HCT116 (cell line): Measurements from ENCODE around the gene HMX3. TPM values are rescaled to one million over a fixed set of nuclear protein-coding genes. Genes with fewer than 3 reads are reported as not detected.

Experiments used
- ATAC-seq: fragments of 200-7000 bp; cut with Tn5 transposase; 2 replicates; pipeline ENCODE4 v1.9.1; 2020; ENCODE audit warnings: mild to moderate bottlenecking, moderate library complexity
- BruUV-seq: library from RNA; stranded (reverse); fragments of 400-500 nt; replicated peaks from 2 replicates; lab custom pipeline; 2021; lab: Mats Ljungman, UMichigan
- CTCF ChIA-PET: fragments of 300-600 bp; sonication (Branson Sonifier 250); formaldehyde crosslinking; loops from one replicate; lab custom pipeline; 2021; ENCODE audit warnings: antibody characterized with exemption; lab: Charles Lee
- POLR2A ChIA-PET: fragments of 300-600, 350-600 bp; sonication (Branson Sonifier 250); formaldehyde crosslinking; loops from one replicate; lab custom pipeline; 2021; ENCODE audit warnings: antibody characterized with exemption; lab: Charles Lee
- RAD21 ChIA-PET, 2 experiments: fragments of 300-600 bp; sonication (Branson Sonifier 250); formaldehyde crosslinking; loops; one replicate each; lab custom pipeline; 2023; ENCODE audit warnings: low total read pairs in 2 of 2; ENCODE audit not compliant: uncharacterized antibody in 2 of 2, unreplicated experiment in 2 of 2, low non-redundant PET in 1 of 2; lab: Charles Lee
- DNase-seq: peaks from one replicate; pipeline ENCODE4 v3.0.0-alpha.2; 2010; ENCODE audit warnings: low read depth, low spot score
- H2AFZ ChIP-seq: fragments of 200-600 bp; shearing (Covaris generic), sonication (generic); 2 replicates; pipeline ENCODE4 v1.6.1; 2017; ENCODE audit warnings: low read depth, mixed run types, mixed read lengths, antibody characterized with exemption, low read length; ENCODE audit not compliant: poor library complexity, severe bottlenecking
- H3K27ac ChIP-seq: 2 replicates; pipeline ENCODE4 v1.5.1; 2012; ENCODE audit warnings: low read depth, low read length
- H3K27me3 ChIP-seq: fragments of 200-600 bp; sonication (generic); 2 replicates; pipeline ENCODE4 v1.6.1; 2016; ENCODE audit warnings: mixed run types, low read length, mixed read lengths; ENCODE audit not compliant: insufficient read depth
- H3K36me3 ChIP-seq, 2 experiments: fragments of 200-500 bp in 1 of 2; fragments of 200-600 bp in 1 of 2; sonication (Bioruptor generic) in 1 of 2; sonication (generic) in 1 of 2; 2 replicates each; pipeline versions ENCODE4 v1.5.1 to v1.6.1; 2014 to 2016; ENCODE audit warnings: low read length in 2 of 2, inconsistent platforms in 1 of 2, mixed read lengths in 1 of 2, mixed run types in 1 of 2; ENCODE audit not compliant: insufficient read depth in 2 of 2, control insufficient read depth in 1 of 2
- H3K4me1 ChIP-seq, 2 experiments: fragments of 200-600 bp in 1 of 2; sonication (generic) in 1 of 2; 2 replicates each; pipeline versions ENCODE4 v1.5.1 to v1.6.1; 2012 to 2017; ENCODE audit warnings: low read length in 2 of 2, inconsistent platforms in 1 of 2, mild to moderate bottlenecking in 1 of 2, mixed read lengths in 1 of 2, mixed run types in 1 of 2, moderate library complexity in 1 of 2; ENCODE audit not compliant: insufficient read depth in 2 of 2, control insufficient read depth in 1 of 2
- H3K4me2 ChIP-seq: fragments of 200-600 bp; sonication (generic); 2 replicates; pipeline ENCODE4 v1.6.1; 2017; ENCODE audit warnings: mixed run types, low read length, mixed read lengths
- H3K4me3 ChIP-seq, 2 experiments: fragments of 200-600 bp in 1 of 2; sonication (generic) in 1 of 2; replicated peaks in 1 of 2; 2 replicates each; pipeline ENCODE4 v1.5.1; 2011 to 2016; ENCODE audit warnings: low read length in 2 of 2, control low read depth in 1 of 2, low read depth in 1 of 2, mild to moderate bottlenecking in 1 of 2, mixed read lengths in 1 of 2, mixed run types in 1 of 2
- H3K79me2 ChIP-seq: fragments of 200-600 bp; sonication (generic); 2 replicates; pipeline ENCODE4 v1.6.1; 2017; ENCODE audit warnings: mild to moderate bottlenecking, mixed run types, low read length, moderate library complexity, mixed read lengths; ENCODE audit not compliant: insufficient read depth
- H3K9ac ChIP-seq: fragments of 200-600 bp; sonication (generic); 2 replicates; pipeline ENCODE4 v1.6.1; 2016; ENCODE audit warnings: low read length, mixed read lengths
- H3K9me2 ChIP-seq: fragments of 200-600 bp; sonication (generic), shearing (Covaris generic); 2 replicates; pipeline ENCODE4 v1.6.1; 2017; ENCODE audit warnings: mixed run types, mild to moderate bottlenecking, moderate library complexity; ENCODE audit not compliant: insufficient read depth
- H3K9me3 ChIP-seq, 2 experiments: fragments of 200-500 bp in 1 of 2; fragments of 200-600 bp in 1 of 2; sonication (Bioruptor generic) in 1 of 2; sonication (generic) in 1 of 2; 2 replicates each; pipeline ENCODE4 v1.6.1; 2014 to 2017; ENCODE audit warnings: low read length in 2 of 2, mixed read lengths in 2 of 2, inconsistent platforms in 1 of 2, low read depth in 1 of 2, mild to moderate bottlenecking in 1 of 2, mixed run types in 1 of 2, moderate library complexity in 1 of 2; ENCODE audit not compliant: control insufficient read depth in 1 of 2, insufficient read depth in 1 of 2
- H4K20me1 ChIP-seq: fragments of 200-600 bp; sonication (generic), shearing (Covaris generic); 2 replicates; pipeline ENCODE4 v1.6.1; 2017; ENCODE audit warnings: mixed run types, mild to moderate bottlenecking, moderate library complexity; ENCODE audit not compliant: insufficient read depth
- CEBPB ChIP-seq: IDR thresholded peaks from 2 replicates; pipeline ENCODE4 v1.6.1; 2012; ENCODE audit warnings: low read depth
- EGR1 ChIP-seq: IDR thresholded peaks from 2 replicates; pipeline ENCODE4 v1.6.1; 2012; ENCODE audit warnings: low read depth
- EZH2phosphoT487 ChIP-seq: fragments of 200-600 bp; IDR thresholded peaks from 2 replicates; pipeline ENCODE4 v1.6.1; 2018; ENCODE audit warnings: antibody characterized with exemption, borderline replicate concordance
- JUND ChIP-seq: IDR thresholded peaks from 2 replicates; pipeline ENCODE4 v1.6.1; 2012
- ZBTB33 ChIP-seq: IDR thresholded peaks from 2 replicates; pipeline ENCODE4 v1.6.1; 2011; ENCODE audit warnings: mild to moderate bottlenecking, low read length, moderate library complexity; ENCODE audit not compliant: insufficient replicate concordance; ENCODE audit errors: extremely low read depth
- intact Hi-C: fragments of 100-400 bp; cut with micrococcal nuclease; formaldehyde crosslinking; loops from 2 replicates; pipeline ENCODE4 v1.10.0; 2022
- total RNA-seq: library from RNA; stranded (reverse); gene quantifications from one replicate; pipeline ENCODE4 v1.2.1, GENCODE V29; 2021; ENCODE audit not compliant: unreplicated experiment
- TF ChIP-seq, protein P1 (sequence below), 3 experiments: fragments of 200-600 bp in 1 of 3; sonication (generic) in 1 of 3; IDR thresholded peaks in 2 of 3; conservative IDR thresholded peaks in 1 of 3; 2 replicates each; pipeline ENCODE4 v1.5.1; 2012 to 2017; ENCODE audit warnings: low read depth in 2 of 3, low read length in 2 of 3, antibody characterized with exemption in 1 of 3, borderline replicate concordance in 1 of 3, control low read depth in 1 of 3, mild to moderate bottlenecking in 1 of 3, mixed read lengths in 1 of 3, mixed run types in 1 of 3, moderate library complexity in 1 of 3; ENCODE audit not compliant: insufficient read depth in 1 of 3

Gene HMX3
- total RNA-seq, 1 experiment from 2014 or later, result not detected

DNA sequence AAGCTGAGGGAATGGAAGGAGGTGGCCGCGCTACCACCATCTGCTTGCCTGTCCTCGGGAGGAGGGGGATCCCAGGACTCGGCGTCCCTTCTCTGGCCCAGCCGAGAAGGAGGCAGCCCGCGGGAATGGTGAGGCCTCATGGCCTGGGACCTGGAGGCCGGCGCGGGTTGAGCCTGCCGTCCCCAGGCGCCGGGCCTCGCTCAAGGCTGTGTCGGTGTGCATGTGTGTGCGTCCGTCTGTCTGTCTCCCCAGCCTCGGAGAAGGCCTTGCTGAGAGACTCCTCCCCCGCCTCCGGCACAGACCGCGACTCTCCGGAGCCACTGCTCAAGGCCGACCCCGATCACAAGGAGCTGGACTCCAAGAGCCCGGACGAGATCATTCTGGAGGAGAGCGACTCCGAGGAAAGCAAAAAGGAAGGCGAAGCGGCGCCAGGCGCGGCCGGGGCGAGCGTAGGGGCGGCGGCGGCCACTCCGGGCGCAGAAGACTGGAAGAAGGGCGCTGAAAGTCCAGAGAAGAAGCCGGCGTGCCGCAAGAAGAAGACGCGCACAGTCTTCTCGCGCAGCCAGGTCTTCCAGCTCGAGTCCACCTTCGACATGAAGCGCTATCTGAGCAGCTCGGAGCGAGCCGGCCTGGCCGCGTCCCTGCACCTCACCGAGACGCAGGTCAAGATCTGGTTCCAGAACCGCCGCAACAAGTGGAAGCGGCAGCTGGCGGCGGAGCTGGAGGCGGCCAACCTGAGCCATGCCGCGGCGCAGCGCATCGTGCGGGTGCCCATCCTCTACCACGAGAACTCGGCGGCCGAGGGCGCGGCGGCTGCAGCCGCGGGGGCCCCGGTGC is 1.3 kb downstream of the HMX3 start:
- CTCF ChIA-PET, result no interaction called here
- TF ChIP-seq, protein P1, sequence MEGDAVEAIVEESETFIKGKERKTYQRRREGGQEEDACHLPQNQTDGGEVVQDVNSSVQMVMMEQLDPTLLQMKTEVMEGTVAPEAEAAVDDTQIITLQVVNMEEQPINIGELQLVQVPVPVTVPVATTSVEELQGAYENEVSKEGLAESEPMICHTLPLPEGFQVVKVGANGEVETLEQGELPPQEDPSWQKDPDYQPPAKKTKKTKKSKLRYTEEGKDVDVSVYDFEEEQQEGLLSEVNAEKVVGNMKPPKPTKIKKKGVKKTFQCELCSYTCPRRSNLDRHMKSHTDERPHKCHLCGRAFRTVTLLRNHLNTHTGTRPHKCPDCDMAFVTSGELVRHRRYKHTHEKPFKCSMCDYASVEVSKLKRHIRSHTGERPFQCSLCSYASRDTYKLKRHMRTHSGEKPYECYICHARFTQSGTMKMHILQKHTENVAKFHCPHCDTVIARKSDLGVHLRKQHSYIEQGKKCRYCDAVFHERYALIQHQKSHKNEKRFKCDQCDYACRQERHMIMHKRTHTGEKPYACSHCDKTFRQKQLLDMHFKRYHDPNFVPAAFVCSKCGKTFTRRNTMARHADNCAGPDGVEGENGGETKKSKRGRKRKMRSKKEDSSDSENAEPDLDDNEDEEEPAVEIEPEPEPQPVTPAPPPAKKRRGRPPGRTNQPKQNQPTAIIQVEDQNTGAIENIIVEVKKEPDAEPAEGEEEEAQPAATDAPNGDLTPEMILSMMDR (IDR thresholded peaks at IDR 0.05 in 2 of 3, conservative IDR thresholded peaks at IDR 0.05 in 1 of 3; ENCODE audit: borderline replicate concordance in 1 of 3, insufficient read depth in 1 of 3, low read depth in 2 of 3, low read length in 2 of 3), result no peak
- TF ChIP-seq JUND, result no peak
- no peak for TF ChIP-seq EGR1
- TF ChIP-seq EZH2phosphoT487, result no peak
- no peak for TF ChIP-seq ZBTB33
- no peak for TF ChIP-seq CEBPB

More for the DNA sequence above, 1.3 kb downstream of the HMX3 start:
- Histone ChIP-seq H3K27me3 (no peaks in the 10 kb centered on the region), H3K4me1 (peaks cover 5 to 18% of the 10 kb centered on the region in 2 experiments; a peak in 1 of 4 replicates), H3K4me2 (no peak overlapping the region), H3K36me3 (no peaks in the 10 kb centered on the region), H3K9ac (no peak overlapping the region), H3K9me3 (no peaks in the 10 kb centered on the region), H2AFZ (no peak overlapping the region), H3K27ac (no peak overlapping the region), H3K79me2 (no peaks in the 10 kb centered on the region), H3K9me2 (no peaks in the 10 kb centered on the region), H4K20me1 (no peaks in the 10 kb centered on the region), H3K4me3 (no peak overlapping the region)
- ChIA-PET RAD21 (no interaction called here), POLR2A (no interaction called here)
- intact Hi-C loops, result no loop called here
- ATAC-seq (no peak), DNase-seq (no peak)
- no TSS peak for BruUV-seq
